MM.1S (cell line): ENCODE data around the gene EME2.

Experiments used
- EZH2 ChIP-seq: fragments of 300-600 bp; sonication (generic); optimal IDR thresholded peaks from 2 replicates; pipeline ENCODE3; 2017; ENCODE audit warnings: low read depth, mild to moderate bottlenecking, antibody characterized with exemption, low read length, mixed read lengths
- EZH2phosphoT487 ChIP-seq: fragments of 300-600 bp; sonication (generic); IDR thresholded peaks from 2 replicates; pipeline ENCODE4 v1.6.1; 2018; ENCODE audit warnings: antibody characterized with exemption, low read length
- TF ChIP-seq, protein P1 (sequence below): fragments of 300-600 bp; sonication (generic); IDR thresholded peaks from 2 replicates; pipeline ENCODE4 v1.5.1; 2016; ENCODE audit warnings: antibody characterized with exemption, low read length, mixed read lengths

DNA sequence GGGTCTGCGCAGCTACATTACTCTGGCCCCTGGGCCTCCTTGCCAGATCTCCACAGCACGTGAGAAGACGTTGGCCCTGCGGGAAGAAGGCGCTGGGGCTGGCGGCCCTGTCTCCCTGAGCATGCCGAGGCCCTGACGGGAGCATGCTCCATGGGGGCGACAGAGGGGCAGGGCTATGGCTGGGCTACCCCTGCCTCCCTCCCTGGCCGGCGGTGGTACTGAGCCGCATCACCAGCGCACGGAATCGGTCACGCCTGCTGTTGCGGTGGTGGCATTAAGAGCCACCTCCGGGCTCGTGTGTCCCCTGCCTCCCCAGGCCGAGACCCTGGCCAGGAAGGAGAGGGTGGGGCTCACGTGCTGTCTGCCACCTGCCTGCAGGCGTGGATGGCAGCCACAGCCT lies 38.5 kb upstream of the EME2 start:
- TF ChIP-seq, protein P1, sequence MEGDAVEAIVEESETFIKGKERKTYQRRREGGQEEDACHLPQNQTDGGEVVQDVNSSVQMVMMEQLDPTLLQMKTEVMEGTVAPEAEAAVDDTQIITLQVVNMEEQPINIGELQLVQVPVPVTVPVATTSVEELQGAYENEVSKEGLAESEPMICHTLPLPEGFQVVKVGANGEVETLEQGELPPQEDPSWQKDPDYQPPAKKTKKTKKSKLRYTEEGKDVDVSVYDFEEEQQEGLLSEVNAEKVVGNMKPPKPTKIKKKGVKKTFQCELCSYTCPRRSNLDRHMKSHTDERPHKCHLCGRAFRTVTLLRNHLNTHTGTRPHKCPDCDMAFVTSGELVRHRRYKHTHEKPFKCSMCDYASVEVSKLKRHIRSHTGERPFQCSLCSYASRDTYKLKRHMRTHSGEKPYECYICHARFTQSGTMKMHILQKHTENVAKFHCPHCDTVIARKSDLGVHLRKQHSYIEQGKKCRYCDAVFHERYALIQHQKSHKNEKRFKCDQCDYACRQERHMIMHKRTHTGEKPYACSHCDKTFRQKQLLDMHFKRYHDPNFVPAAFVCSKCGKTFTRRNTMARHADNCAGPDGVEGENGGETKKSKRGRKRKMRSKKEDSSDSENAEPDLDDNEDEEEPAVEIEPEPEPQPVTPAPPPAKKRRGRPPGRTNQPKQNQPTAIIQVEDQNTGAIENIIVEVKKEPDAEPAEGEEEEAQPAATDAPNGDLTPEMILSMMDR: no peak
- no peak for TF ChIP-seq EZH2
- TF ChIP-seq EZH2phosphoT487: no peak
